ENCODE data around the gene YBEY. TPM values are rescaled to one million over a fixed set of nuclear protein-coding genes. Genes with fewer than 3 reads are reported as not detected.

Gene YBEY
- polyA plus RNA-seq, 6 donors from 2014 or later, result 14.1 to 25.5 (median 20.5) TPM

DNA sequence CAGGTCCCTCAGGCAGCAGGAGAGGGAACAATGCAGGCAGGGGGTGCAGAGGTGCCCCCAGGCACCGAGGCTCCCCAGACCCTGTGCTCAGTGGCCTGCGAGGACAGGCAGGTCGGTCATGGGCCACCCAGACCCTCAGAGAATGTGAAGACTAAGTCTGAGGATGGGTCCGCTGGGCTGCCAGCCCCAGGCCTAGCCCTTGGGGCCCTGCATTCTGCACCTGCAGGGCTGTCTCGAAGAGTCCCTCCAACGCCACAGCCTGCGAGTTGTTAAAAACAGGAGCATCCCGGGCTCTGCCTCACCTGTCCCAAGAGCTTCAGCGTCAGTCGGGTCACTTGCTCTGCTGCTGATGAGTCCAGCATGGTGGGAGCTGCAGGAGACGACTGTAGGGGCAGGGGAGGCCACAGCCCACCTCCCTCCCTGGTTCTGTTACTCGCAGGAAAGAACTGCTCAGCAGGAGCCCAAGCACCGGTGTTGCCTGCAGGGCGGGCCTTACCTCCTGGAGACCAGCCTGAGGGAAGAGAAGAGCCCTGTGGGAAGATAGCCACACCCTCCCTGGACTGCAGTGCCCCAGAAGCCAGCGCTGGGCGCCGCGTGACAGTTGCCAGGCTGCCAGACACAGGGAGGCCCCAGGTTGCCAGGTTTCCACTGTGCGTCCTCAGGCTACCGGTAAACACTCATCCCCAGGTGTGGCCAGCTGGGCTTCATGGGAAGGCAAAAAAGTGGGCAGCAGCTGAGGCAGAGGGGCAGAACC lies 31.7 kb downstream of the YBEY start:
- no peaks in the 10 kb centered on the region for H3K9me3 Mint-ChIP-seq
- ATAC-seq (ENCODE audit: low read depth in 2 of 2), result no peak
- H3K27ac Mint-ChIP-seq, result no peak overlapping the region
- DNase-seq, result no peak
- H3K36me3 Mint-ChIP-seq, result no peaks in the 10 kb centered on the region
- H3K4me3 Mint-ChIP-seq, result no peak overlapping the region
- no peaks in the 10 kb centered on the region for H3K27me3 Mint-ChIP-seq
- H3K4me1 Mint-ChIP-seq, result peaks cover 0 to 19% (median 3%) of the 10 kb centered on the region in 3 donors

DNA sequence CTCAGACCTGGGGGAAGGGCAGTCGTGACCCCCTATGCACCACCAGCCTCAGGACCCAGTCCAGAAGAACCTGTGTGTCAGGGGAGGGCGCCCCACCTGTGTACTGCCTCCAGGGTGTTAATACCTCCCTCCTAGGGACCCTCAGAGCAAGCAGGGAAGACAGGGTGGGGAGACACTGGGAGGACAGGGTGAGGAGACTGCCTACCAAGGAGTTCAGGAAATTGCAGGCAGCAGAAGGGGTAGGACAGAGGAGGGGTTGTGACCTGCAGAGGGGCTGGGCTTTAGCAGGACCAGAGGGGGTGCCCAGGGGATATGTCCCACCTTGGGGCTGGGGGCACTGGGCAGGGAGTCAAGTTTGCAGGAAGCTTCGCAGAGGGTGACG lies 32.3 kb downstream of the YBEY start:
- H3K4me3 Mint-ChIP-seq, result no peak overlapping the region
- peaks cover 0 to 23% (median 3%) of the 10 kb centered on the region in 3 donors for H3K4me1 Mint-ChIP-seq

DNA sequence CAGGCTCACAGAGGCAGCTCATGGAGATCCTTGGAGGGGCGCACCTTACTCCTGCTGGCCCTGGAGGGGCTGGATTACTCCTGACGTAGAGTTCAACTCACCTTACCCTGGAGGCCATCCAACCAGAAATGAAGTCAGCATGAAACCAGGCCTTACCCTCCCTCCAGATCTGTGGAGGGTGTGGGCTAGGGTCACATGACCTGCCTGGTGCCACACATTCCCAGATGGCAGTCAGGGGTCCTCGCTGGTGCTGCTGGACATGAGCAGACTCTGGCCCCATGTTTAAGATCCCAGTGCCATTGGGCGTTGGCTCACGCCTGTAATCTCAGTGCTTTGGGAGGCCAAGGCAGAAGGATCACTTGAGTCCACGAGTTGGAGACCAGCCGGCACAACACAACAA lies 33.0 kb downstream of the YBEY start:
- DNase-seq (no peak), ATAC-seq (ENCODE audit: low read depth in 2 of 2) (no peak)
- H3K27ac Mint-ChIP-seq, result no peak overlapping the region
- H3K4me3 Mint-ChIP-seq, result no peak overlapping the region
- H3K27me3 Mint-ChIP-seq, result no peaks in the 10 kb centered on the region
- no peaks in the 10 kb centered on the region for H3K9me3 Mint-ChIP-seq
- no peaks in the 10 kb centered on the region for H3K36me3 Mint-ChIP-seq
- peaks cover 0 to 23% (median 7%) of the 10 kb centered on the region in 3 donors for H3K4me1 Mint-ChIP-seq

More for the DNA sequence above, 32.3 kb downstream of the YBEY start:
- Mint-ChIP-seq H3K36me3 (no peaks in the 10 kb centered on the region), H3K27ac (no peak overlapping the region), H3K9me3 (no peaks in the 10 kb centered on the region), H3K27me3 (no peaks in the 10 kb centered on the region)
- ATAC-seq (ENCODE audit: low read depth in 2 of 2), result no peak
- DNase-seq, result no peak

DNA sequence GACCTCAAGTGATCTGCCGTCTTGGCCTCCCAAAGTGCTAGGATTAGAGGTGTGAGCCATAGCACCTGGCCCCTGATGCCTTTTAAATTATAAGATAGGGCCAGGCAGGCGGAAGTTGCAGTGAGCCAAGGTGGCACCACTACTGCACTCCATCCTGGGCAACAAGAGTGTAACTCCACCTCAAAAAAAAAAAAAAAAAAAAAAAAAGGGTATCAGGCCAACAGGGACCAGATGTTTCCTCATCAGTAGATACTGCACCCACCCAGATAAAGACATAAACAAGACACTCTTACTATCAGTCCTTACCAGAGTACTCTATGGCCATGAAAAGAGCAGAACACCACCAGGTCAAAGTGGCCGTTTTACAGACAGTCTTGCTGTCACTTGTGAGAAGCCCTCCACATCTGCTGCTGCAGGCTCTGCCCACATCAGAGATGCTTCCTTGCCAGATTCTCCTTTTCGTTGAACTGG lies 34.2 kb downstream of the YBEY start:
- Mint-ChIP-seq H3K9me3 (no peaks in the 10 kb centered on the region), H3K36me3 (no peaks in the 10 kb centered on the region), H3K4me1 (peaks cover 3 to 26% (median 8%) of the 10 kb centered on the region in 3 donors), H3K27me3 (no peaks in the 10 kb centered on the region), H3K27ac (peak overlapping the region in 1 of 6 donors; percentile 50), H3K4me3 (peak overlapping the region in 3 of 8 donors; percentile 38 to 73 (median 66))
- no peak for ATAC-seq (ENCODE audit: low read depth in 2 of 2)
- no peak for DNase-seq

DNA sequence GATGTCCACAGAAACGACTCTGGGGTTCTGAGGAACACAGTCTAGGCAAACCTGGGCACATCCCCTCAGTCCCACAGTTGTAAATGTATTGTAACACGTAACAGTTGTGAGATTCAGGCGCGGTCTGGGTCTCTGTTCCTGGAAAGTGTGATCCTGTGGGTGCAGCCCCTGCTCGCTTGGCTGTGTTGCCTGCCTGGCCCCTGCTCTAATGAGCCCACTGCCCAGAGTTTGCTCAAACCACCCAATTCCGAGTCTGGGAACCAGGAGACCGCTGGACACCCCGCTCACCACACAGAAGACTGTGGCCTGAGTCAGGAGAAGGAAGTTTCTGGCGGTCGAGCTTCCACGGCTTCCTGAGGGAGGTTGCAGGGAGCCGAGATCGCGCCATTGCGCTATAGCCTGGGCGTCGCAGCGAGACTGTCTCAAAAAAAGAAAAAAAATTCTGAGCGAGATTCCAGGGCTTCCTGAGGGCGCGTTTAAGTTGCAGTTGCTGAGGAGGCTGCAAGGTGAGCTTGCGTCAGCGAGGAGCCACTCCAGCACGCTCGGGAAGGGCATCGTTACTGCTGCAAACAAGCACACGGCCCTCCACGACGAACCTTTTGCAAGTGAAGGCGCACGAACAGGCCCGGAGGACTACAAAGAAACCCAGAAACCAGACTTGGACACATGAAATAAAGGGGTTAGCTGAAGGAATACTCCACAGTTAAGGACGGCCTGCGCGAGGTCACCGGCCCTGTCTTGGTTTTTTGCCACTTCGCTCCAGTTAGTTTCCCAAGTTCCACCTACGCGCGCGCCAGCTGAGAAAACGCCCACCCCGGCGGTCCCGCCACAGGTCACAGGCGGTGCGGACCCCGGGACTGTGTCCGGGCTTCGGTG lies 36.4 kb downstream of the YBEY start:
- H3K9me3 Mint-ChIP-seq, result no peaks in the 10 kb centered on the region
- DNase-seq, result no peak
- no peaks in the 10 kb centered on the region for H3K27me3 Mint-ChIP-seq
- H3K36me3 Mint-ChIP-seq, result peaks cover 0 to 6% of the 10 kb centered on the region in 2 donors
- ATAC-seq (ENCODE audit: low read depth in 2 of 2), result no peak
- peak overlapping the region in 4 of 6 donors; percentile 28 to 69 (median 56) for H3K27ac Mint-ChIP-seq
- H3K4me1 Mint-ChIP-seq, result peaks cover 7 to 36% (median 12%) of the 10 kb centered on the region in 3 donors
- peak overlapping the region; percentile 91 to 99 (median 95) for H3K4me3 Mint-ChIP-seq

DNA sequence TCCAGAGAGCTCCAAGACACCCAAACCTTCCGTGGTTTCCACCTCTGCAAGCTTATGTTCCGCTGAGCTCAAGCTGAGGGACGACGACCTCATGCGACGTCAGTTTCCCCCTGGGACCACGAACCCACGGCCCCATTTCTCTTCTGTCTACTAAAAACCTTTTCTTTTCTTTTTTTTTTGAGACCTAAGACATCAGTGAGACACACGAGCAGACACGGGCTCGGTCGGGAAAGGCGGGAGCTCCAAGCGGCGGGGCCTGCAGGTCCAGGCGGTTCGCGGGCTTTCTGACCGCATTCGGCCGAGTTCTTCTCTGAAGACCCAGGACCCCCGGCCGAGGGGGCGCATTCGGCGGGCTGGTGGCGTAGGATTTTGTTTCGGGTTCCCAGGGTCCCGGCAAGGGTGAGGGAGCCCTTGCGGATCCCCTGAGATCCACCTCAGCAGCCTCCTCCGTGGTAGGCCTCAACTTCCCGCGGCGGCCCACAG lies 37.1 kb downstream of the YBEY start:
- ATAC-seq (ENCODE audit: low read depth in 2 of 2) (no peak), DNase-seq (no peak)
- no peaks in the 10 kb centered on the region for H3K27me3 Mint-ChIP-seq
- H3K4me3 Mint-ChIP-seq, result peak overlapping the region; percentile 91 to 99 (median 95)
- peak overlapping the region in 2 of 6 donors; percentile 20 to 69 for H3K27ac Mint-ChIP-seq
- H3K9me3 Mint-ChIP-seq, result no peaks in the 10 kb centered on the region
- peaks cover 7 to 36% (median 12%) of the 10 kb centered on the region in 3 donors for H3K4me1 Mint-ChIP-seq
- peaks cover 0 to 7% of the 10 kb centered on the region in 2 donors for H3K36me3 Mint-ChIP-seq

DNA sequence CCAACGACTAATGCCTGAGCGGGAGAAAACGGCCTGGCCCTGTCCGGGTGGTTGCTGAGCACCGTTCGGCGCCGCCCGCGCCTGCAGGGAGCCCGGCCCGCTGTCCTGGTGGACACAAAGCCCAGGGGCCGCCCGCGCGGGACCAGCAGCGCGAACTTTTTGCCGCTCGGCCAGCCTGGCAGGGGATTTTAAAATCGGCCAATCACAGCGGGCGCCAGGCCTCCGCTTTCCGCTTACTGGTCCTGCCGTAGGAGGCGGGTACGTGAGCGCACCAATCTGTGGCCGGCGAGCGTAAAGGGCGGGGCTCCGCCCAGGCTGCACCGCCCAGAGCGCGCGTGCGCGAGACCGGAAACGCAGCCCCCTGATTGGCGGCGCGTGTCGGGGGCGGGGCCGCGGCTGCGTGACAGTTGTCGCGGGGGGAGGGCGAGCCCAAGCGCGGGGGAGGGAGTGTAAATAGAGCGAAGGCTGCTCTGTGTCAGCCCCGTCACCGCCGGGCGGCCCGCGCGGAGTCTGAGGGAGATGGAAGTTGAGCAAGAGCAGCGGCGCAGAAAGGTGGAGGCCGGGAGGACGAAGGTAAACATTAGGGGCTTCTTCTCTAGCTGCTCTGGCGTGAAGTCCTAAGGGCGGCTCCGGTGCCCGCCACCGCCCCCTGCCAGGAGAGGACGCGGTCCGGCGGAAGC lies 37.7 kb downstream of the YBEY start, which contains the start of the genes C21orf58 and PCNT:
TSS of gene C21orf58 (minus strand) at position 161 of the 680 bp plus-strand sequence. CDS start 1,132 bp downstream, outside the sequence.
TSS of gene PCNT (plus strand) at position 447 of the 680 bp plus-strand sequence. CDS start at position 520, 73 bp downstream.
- H3K36me3 Mint-ChIP-seq, result peaks cover 0 to 7% of the 10 kb centered on the region in 2 donors

DNA sequence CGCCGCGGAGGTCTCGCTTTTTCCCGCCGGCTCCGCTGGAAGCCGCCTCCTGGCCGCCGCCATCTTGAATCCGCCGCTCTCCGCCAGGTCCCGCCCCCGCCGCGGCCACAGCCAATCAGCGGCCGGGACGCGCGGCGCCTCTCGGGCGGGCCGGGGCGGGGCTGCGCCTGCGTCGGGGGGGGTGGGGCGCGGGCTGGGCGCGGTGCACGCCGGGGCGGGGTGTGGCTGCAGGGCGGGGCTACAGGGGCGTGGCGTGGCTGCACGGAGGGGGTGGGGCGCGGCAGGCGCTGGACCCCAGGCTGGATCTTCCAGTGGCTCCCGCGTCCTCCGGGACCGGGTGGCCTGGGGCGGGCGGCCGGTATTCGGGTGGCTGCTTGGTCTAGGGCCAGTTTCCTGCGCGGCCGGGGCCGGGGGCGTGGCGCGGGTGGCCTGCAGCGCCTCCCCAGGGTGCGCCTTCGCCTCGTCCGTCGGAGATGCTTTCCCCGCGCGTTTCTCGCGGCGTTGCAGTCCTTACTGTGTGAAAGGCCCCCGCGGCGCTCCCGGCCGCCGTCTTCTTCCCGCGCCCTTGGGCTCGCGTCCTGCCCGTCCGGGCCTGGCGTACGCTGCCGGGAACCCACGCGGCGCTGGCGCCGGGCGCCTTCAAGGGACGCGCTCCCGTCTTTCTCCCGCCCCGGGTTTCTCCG lies 38.4 kb downstream of the YBEY start:
- no peaks in the 10 kb centered on the region for H3K9me3 Mint-ChIP-seq
- peaks cover 0 to 7% of the 10 kb centered on the region in 2 donors for H3K36me3 Mint-ChIP-seq
- peaks cover 7 to 36% (median 12%) of the 10 kb centered on the region in 3 donors for H3K4me1 Mint-ChIP-seq
- no peaks in the 10 kb centered on the region for H3K27me3 Mint-ChIP-seq
- peak; percentile 76 to 77 for ATAC-seq (ENCODE audit: low read depth in 2 of 2)
- peak; percentile 88 for DNase-seq
- peak overlapping the region in 3 of 6 donors; percentile 93 to 98 (median 96) for H3K27ac Mint-ChIP-seq
- H3K4me3 Mint-ChIP-seq, result peak overlapping the region; percentile 91 to 99 (median 96)

More for the DNA sequence above, 37.7 kb downstream of the YBEY start, which contains the start of the genes C21orf58 and PCNT:
- Mint-ChIP-seq H3K4me3 (peak within 1 kb of the TSS; percentile 91 to 99 (median 96)), H3K4me1 (peaks cover 7 to 36% (median 12%) of the 10 kb centered on the region in 3 donors), H3K9me3 (no peaks in the 10 kb centered on the region), H3K27ac (peak within 1 kb of the TSS; percentile 93 to 99 (median 98)), H3K27me3 (no peaks in the 10 kb centered on the region)
- DNase-seq, result peak; percentile 99
- peak; percentile 81 to 83 for ATAC-seq (ENCODE audit: low read depth in 2 of 2)

DNA sequence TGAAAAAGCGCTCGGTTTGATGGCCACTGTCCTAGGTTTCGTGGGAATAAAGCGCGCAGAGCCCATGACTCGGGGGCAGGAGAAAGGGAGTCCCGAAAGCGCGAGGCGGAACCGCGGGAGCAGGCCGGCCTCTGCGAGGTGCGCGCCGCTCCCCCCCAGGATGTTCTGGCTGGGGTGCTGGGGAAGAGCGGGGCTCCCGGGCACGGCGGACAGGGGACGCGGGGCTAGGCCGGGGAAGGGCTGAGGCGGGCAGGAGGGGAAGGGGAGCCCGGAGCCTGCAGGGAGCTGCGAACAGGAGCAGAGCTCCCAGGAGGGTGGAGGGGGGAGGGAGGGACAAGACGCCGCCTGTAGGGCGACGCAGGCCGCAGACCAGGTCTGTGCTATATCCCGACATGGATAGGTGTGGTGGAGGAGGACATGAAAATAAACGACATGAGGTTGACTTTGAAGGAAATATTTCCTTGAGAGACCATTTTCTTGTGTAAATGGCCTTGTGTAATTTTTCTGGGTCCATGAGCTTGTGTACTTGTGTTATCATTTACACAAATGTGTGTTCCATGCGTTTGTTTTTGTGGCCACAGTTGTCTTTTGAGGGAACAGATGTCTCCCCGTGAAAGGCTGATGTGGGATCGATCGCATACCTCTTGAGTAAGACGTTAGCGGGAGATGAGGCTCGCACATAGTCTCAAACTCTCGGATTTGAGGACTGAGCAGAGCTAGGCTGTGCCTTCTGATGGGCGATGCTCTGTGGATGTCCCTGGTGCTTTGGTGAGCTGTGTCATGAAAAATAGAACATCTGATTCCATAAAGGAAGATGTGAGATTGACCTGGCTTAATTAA lies 39.2 kb downstream of the YBEY start:
- Mint-ChIP-seq H3K4me1 (peaks cover 7 to 35% (median 12%) of the 10 kb centered on the region in 3 donors), H3K4me3 (peak overlapping the region; percentile 89 to 97 (median 92)), H3K27ac (peak overlapping the region in 4 of 6 donors; percentile 28 to 74 (median 48)), H3K36me3 (peaks cover 0 to 7% of the 10 kb centered on the region in 2 donors), H3K9me3 (no peaks in the 10 kb centered on the region), H3K27me3 (no peaks in the 10 kb centered on the region)
- ATAC-seq (ENCODE audit: low read depth in 2 of 2) (no peak), DNase-seq (peak; percentile 16)

DNA sequence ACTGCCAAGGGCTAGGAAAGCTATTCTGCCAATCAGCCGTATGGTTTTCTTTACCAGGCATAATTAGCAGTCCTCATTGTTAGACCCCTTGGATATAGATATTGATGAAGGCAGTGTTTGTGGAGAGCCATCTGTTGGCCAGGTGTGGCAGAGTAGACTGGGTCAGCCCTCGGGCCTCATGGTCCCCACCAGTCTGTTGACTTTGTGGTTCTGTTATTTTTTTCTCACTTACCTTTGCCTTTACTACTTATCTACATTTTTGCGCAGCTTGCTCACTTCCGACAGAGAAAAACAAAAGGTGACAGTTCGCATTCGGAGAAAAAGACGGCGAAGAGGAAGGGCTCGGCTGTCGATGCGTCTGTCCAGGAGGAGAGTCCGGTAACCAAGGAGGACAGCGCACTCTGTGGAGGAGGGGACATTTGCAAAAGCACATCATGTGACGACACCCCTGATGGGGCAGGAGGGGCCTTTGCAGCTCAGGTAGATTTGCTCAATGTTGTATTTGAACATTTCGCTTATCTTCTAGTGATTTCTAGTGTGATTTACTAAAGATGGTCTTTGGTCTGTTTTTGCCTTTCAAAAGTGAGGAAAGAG lies 40.1 kb downstream of the YBEY start:
- ATAC-seq (ENCODE audit: low read depth in 2 of 2), result no peak
- Mint-ChIP-seq H3K27ac (no peak overlapping the region), H3K4me3 (peak overlapping the region in 5 of 8 donors; percentile 53 to 97 (median 96)), H3K9me3 (no peaks in the 10 kb centered on the region), H3K27me3 (no peaks in the 10 kb centered on the region), H3K36me3 (peaks cover 0 to 7% of the 10 kb centered on the region in 2 donors), H3K4me1 (peaks cover 7 to 32% (median 12%) of the 10 kb centered on the region in 3 donors)
- no peak for DNase-seq

DNA sequence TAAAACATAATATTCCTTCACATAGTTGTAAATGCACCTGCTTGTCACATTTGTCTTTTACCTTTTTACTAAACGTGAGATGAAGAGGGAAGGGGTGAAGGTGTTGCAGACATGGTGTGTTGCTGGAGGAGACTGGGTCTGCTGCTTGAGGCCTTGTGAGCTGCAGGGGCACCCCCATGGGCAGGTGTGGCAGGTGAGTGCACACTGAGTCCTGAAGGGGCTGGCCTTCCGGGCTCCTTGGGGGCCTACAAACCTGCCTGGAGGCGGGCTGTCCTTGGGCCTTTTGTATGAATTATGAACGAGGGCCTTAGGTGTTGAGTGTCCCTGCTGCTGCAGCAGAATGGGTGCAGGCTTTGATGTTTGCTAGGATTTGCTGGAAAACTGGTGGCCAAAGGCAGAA lies 41.6 kb downstream of the YBEY start:
- H3K4me1 Mint-ChIP-seq, result peaks cover 7 to 19% (median 9%) of the 10 kb centered on the region in 3 donors
- peaks cover 0 to 7% of the 10 kb centered on the region in 2 donors for H3K36me3 Mint-ChIP-seq
- DNase-seq, result no peak
- H3K9me3 Mint-ChIP-seq, result no peaks in the 10 kb centered on the region
- ATAC-seq (ENCODE audit: low read depth in 2 of 2), result no peak
- H3K4me3 Mint-ChIP-seq, result peak overlapping the region in 1 of 8 donors; percentile 52
- H3K27me3 Mint-ChIP-seq, result no peaks in the 10 kb centered on the region
- H3K27ac Mint-ChIP-seq, result no peak overlapping the region

Measured in naive B cell (primary cell).